Measurements from ENCODE around the gene NUDCD3. TPM values are rescaled to one million over a fixed set of nuclear protein-coding genes. Genes with fewer than 3 reads are reported as not detected.

The NUDCD3 gene
- total RNA-seq, 4 donors from 2014 or later, result 44.9 to 92.4 (median 73.0) TPM

DNA sequence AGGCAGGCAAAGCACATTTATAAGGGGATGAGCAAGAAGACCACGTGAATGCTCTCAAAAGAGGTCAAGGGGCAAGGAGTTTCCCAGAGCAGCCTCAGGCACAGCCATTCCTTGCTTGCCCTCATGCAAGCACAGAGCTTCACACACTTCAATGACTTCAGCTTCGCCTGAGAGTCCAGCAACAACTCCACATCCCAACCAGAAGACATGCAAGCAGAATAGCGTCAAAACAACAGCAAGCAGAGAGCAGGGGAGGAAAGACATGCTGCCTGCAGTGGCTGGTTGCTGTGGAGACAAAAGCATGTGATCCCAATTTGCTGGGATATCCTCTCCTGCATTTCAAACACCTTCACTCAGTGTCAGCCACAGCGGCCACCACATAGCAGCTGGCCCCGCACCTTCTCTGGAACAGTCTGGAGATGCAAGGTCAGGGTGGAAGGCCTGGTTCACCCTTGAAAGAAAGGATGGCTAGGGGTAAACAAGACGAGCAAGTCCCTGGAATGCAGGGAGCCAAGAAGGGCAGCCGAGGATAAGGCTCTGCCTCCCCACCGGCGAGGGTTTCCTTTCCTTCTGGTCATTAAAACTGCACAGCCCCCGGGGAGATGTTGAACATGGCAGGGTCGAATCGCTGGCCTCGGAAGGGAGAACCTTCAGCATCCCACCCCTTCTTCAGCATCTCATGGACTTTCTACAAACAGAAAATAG is 104.9 kb downstream of the NUDCD3 start:
- H3K27ac ChIP-seq (replicated peaks in 1 of 4), result no peak overlapping the region
- TF ChIP-seq, protein P1, sequence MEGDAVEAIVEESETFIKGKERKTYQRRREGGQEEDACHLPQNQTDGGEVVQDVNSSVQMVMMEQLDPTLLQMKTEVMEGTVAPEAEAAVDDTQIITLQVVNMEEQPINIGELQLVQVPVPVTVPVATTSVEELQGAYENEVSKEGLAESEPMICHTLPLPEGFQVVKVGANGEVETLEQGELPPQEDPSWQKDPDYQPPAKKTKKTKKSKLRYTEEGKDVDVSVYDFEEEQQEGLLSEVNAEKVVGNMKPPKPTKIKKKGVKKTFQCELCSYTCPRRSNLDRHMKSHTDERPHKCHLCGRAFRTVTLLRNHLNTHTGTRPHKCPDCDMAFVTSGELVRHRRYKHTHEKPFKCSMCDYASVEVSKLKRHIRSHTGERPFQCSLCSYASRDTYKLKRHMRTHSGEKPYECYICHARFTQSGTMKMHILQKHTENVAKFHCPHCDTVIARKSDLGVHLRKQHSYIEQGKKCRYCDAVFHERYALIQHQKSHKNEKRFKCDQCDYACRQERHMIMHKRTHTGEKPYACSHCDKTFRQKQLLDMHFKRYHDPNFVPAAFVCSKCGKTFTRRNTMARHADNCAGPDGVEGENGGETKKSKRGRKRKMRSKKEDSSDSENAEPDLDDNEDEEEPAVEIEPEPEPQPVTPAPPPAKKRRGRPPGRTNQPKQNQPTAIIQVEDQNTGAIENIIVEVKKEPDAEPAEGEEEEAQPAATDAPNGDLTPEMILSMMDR (IDR thresholded peaks at IDR 0.05), result no peak
- TF ChIP-seq POLR2AphosphoS5 (IDR thresholded peaks at IDR 0.05) (no peak), POLR2A (IDR thresholded peaks at IDR 0.05; ENCODE audit: low read depth) (no peak), EP300 (IDR thresholded peaks at IDR 0.05) (no peak)
- H3K36me3 ChIP-seq, result peaks cover 28 to 97% (median 84%) of the 10 kb centered on the region in 4 donors
- H3K27me3 ChIP-seq, result no peaks in the 10 kb centered on the region
- H3K4me3 ChIP-seq, result no peak overlapping the region
- 78% methylated on average over 13 of the region's 13 CpGs for WGBS
- H3K4me1 ChIP-seq, result peaks cover 0 to 4% (median 2%) of the 10 kb centered on the region in 4 donors
- no peaks in the 10 kb centered on the region for H3K9me3 ChIP-seq
- intact Hi-C loops (cut with DNase I), result no loop called here
- DNase-seq (ENCODE audit: extremely low spot score), result peak; percentile 82

DNA sequence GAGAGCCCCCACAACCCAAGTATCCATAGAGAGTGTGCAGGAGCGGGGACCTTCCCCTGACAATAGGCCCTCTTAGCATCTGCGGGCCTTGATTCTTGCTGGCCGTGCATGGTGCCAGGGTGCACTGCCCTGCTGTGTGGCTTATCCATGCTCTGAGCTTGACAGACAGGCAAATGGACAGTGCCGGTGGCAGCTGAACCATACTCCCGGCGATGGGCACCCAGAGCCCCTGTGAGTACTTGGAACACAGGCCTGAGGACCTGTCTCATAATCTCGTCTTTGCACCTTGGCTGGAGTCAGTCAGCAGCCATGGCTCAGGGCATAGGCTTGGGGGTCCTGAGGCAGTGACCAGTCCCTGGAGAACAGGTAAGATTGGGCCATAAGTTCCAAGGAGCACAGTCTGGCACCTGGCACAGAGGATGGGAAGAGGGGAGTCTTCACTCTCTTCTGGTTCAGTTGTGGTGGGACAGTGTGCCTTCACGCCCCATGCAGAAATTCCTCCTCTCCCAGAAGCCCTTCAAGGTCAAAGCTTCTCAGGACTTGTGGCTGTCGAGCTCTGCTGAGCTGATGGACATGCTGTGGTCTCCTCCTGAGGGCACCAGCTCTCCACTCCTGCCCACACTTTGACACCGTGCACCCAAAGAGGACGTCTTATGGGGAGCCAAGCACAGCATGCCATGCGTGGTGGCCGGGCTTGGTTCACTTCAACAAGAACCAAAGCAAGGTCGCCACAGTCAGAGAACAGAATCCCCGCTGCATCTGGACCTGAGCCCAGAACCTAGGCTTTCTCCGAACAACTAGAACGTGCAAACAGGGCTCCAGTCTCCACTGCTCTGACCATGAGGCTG is 105.6 kb downstream of the NUDCD3 start:
- TF ChIP-seq EP300 (IDR thresholded peaks at IDR 0.05), result no peak
- no peak for TF ChIP-seq POLR2A (IDR thresholded peaks at IDR 0.05; ENCODE audit: low read depth)
- TF ChIP-seq, protein P1 (IDR thresholded peaks at IDR 0.05), result no peak
- no peak for TF ChIP-seq POLR2AphosphoS5 (IDR thresholded peaks at IDR 0.05)
- H3K9me3 ChIP-seq, result no peaks in the 10 kb centered on the region
- H3K4me1 ChIP-seq, result peaks cover 0 to 4% (median 2%) of the 10 kb centered on the region in 4 donors
- no peak overlapping the region for H3K27ac ChIP-seq (replicated peaks in 1 of 4)
- peaks cover 26 to 89% (median 77%) of the 10 kb centered on the region in 4 donors for H3K36me3 ChIP-seq
- no peak overlapping the region for H3K4me3 ChIP-seq
- 98% methylated on average over 14 of the region's 17 CpGs for WGBS
- H3K27me3 ChIP-seq, result no peaks in the 10 kb centered on the region
- intact Hi-C loops (cut with DNase I), result no loop called here
- DNase-seq (ENCODE audit: extremely low spot score), result peak; percentile 68

DNA sequence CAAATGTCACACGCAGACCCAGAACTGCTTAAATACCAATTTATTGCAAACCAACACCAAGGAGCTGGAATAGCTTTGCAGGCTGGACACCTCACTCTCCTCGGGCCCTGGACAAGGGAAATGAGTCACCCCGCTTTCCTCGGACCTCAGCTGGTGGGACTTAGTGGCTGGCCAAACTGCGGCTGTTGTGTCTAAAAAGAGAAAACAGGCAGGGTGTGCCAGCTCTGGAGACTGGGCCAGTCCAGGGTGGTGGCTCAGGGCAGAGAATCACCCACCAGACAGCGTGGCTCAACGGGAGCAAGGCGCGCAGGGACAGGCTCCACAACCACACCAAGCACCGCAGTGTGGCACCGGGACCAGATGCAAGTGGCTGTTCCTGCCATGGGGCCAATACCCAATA is 106.9 kb downstream of the NUDCD3 start:
- intact Hi-C loops (cut with DNase I), result no loop called here
- Histone ChIP-seq H3K27ac (replicated peaks in 1 of 4) (no peak overlapping the region), H3K4me3 (no peak overlapping the region), H3K27me3 (no peaks in the 10 kb centered on the region), H3K9me3 (no peaks in the 10 kb centered on the region), H3K4me1 (peaks cover 0 to 4% (median 2%) of the 10 kb centered on the region in 4 donors), H3K36me3 (peaks cover 16 to 77% (median 65%) of the 10 kb centered on the region in 4 donors)
- WGBS, result 79% methylated on average over 11 of the region's 11 CpGs
- DNase-seq (ENCODE audit: extremely low spot score), result peak; percentile 79
- TF ChIP-seq POLR2A (IDR thresholded peaks at IDR 0.05; ENCODE audit: low read depth), result no peak
- TF ChIP-seq EP300 (IDR thresholded peaks at IDR 0.05), result no peak
- no peak for TF ChIP-seq POLR2AphosphoS5 (IDR thresholded peaks at IDR 0.05)
- TF ChIP-seq, protein P1 (IDR thresholded peaks at IDR 0.05), result no peak

DNA sequence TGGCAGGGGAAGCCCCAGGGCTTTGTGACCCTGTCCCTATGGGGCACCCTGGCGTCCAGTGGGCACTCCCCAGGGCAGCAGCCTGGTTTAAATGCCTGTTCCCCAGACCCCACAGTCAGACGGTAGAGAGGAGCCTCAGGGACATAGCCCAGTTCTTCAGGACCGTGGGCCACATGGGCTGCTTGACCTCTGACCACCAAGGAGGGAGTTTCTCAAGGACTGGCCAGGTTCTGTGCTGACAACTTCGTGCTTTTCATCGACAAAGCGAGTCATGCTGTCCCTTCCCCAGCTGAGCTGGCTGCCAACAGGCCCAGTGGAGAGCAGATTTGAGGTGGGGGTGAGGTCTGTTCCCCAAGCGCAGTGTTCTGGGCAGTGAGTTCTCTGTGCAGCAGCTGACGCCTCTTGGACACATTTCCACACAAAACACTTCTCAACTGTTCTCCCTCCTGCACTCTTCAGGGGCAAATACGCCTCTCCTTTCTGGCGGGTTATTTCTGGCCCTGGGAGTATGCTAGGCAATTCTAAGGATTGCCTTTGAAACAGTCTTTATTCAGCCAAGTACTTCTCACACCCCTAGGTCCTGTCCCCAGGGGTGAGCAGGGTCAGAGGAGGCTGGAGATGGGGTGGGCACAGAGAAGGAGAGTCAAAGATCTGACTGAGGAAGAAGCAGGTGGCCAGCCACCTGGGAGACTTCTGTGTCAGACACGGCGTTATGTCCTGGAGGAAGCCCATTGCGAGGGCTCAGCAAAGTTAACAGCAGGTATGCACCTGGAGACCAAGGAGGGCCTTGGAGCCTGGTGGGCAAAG is 107.8 kb downstream of the NUDCD3 start:
- H3K27me3 ChIP-seq, result no peaks in the 10 kb centered on the region
- DNase-seq (ENCODE audit: extremely low spot score), result peak; percentile 82
- H3K36me3 ChIP-seq, result peaks cover 16 to 68% (median 57%) of the 10 kb centered on the region in 4 donors
- TF ChIP-seq, protein P1 (IDR thresholded peaks at IDR 0.05), result no peak
- TF ChIP-seq POLR2A (IDR thresholded peaks at IDR 0.05; ENCODE audit: low read depth) (no peak), POLR2AphosphoS5 (IDR thresholded peaks at IDR 0.05) (no peak), EP300 (IDR thresholded peaks at IDR 0.05) (no peak)
- H3K27ac ChIP-seq (replicated peaks in 1 of 4), result no peak overlapping the region
- H3K9me3 ChIP-seq, result no peaks in the 10 kb centered on the region
- intact Hi-C loops (cut with DNase I), result no loop called here
- H3K4me3 ChIP-seq, result no peak overlapping the region
- peaks cover 0 to 4% (median 2%) of the 10 kb centered on the region in 4 donors for H3K4me1 ChIP-seq
- 85% methylated on average over 13 of the region's 13 CpGs for WGBS

Measured in esophagus muscularis mucosa (tissue), 4 donors.